AG04450 (cell line): ENCODE measurements around the gene GALNT11. TPM values are rescaled to one million over a fixed set of nuclear protein-coding genes. Genes with fewer than 3 reads are reported as not detected.

Experiments used
- CTCF ChIA-PET: fragments of 300-600, 350-600 bp; formaldehyde crosslinking; extraction: SDS; loops from one replicate; lab custom pipeline; 2022; ENCODE audit warnings: antibody characterized with exemption, inconsistent platforms; lab: Charles Lee
- POLR2A ChIA-PET: fragments of 350-600 bp; formaldehyde crosslinking; extraction: SDS; loops from one replicate; lab custom pipeline; 2021; ENCODE audit warnings: antibody characterized with exemption, inconsistent platforms; lab: Yijun Ruan, JAX
- DNase-seq: peaks from one replicate; pipeline ENCODE4 v3.0.0-alpha.2; 2011; ENCODE audit warnings: low read depth, low spot score
- H3K27ac ChIP-seq: one replicate; pipeline ENCODE4 v1.5.1; 2012; ENCODE audit warnings: low read depth, low read length, control low read depth
- H3K27me3 ChIP-seq: one replicate; pipeline ENCODE4 v1.6.0; 2012; ENCODE audit warnings: low read length; ENCODE audit not compliant: control insufficient read depth, insufficient read depth
- H3K4me3 ChIP-seq: 2 replicates; pipeline ENCODE4 v1.5.1; 2011; ENCODE audit warnings: mild to moderate bottlenecking, low read depth, low read length, control low read depth
- H3K9me3 ChIP-seq: 2 replicates; pipeline ENCODE4 v1.5.1; 2012; ENCODE audit warnings: low read length; ENCODE audit not compliant: control insufficient read depth, insufficient read depth
- CTCF ChIP-seq: IDR thresholded peaks from 2 replicates; pipeline ENCODE4 v1.5.1; 2011; ENCODE audit warnings: low read depth, low read length, control low read depth, inconsistent platforms
- polyA plus RNA-seq: library from polyadenylated mRNA; depleted of rRNA; stranded (reverse); fragments of >200 nt; gene quantifications from 2 replicates; pipeline ENCODE4 v1.2.3, GENCODE V29; 2011

GALNT11 gene
- polyA plus RNA-seq, 1 experiment = 37.6 TPM

GRCh38 chr7:152120210-152120609 is 94.7 kb downstream of the GALNT11 start:
- CTCF ChIA-PET = no interaction called here
- TF ChIP-seq CTCF = no peak
- POLR2A ChIA-PET = no interaction called here
- no peaks in the 10 kb centered on the region for H3K27me3 ChIP-seq
- DNase-seq = no peak
- H3K9me3 ChIP-seq = 0 out of 2 replicates have a peak, but pooled peaks cover 3% of the 10 kb centered on the region
- H3K4me3 ChIP-seq = no peak overlapping the region
- no peak overlapping the region for H3K27ac ChIP-seq

- H3K4me3 ChIP-seq = no peak overlapping the region
- H3K9me3 ChIP-seq = 0 out of 2 replicates have a peak, but pooled peaks cover 3% of the 10 kb centered on the region
- ChIA-PET CTCF (no interaction called here), POLR2A (no interaction called here)
- H3K27ac ChIP-seq = no peak overlapping the region
- DNase-seq = no peak
- no peaks in the 10 kb centered on the region for H3K27me3 ChIP-seq
- TF ChIP-seq CTCF = no peak
Observed at GRCh38 chr7:152120776-152121175, 95.3 kb downstream of the GALNT11 start.

DNA sequence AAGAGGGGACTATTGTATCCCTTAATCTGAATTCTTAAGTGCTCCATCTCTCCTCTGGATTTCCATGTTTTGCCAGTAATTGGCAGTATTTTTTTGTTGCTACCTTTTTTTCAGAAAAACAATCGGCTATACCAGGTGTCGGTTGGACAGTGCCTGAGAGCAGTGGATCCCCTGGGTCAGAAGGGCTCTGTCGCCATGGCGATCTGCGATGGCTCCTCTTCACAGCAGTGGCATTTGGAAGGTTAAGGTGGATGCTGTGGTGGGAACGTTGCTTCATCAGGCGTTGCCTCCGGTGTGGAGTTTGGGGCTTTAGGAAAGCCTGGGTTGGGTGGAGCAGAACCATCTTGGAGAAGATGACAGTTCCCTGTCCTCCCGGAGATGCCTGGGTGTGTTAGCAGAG is 96.0 kb downstream of the GALNT11 start:
- POLR2A ChIA-PET = no interaction called here
- no peak overlapping the region for H3K4me3 ChIP-seq
- 0 out of 2 replicates have a peak, but pooled peaks cover 3% of the 10 kb centered on the region for H3K9me3 ChIP-seq
- no peak for TF ChIP-seq CTCF
- no peak for DNase-seq
- H3K27ac ChIP-seq = no peak overlapping the region
- CTCF ChIA-PET = no interaction called here
- H3K27me3 ChIP-seq = no peaks in the 10 kb centered on the region

- H3K9me3 ChIP-seq = peaks cover 8% of the 10 kb centered on the region; the same call in 1 of the 2 replicates
- no peak for TF ChIP-seq CTCF
- ChIA-PET POLR2A (no interaction called here), CTCF (no interaction called here)
- H3K27me3 ChIP-seq = no peaks in the 10 kb centered on the region
- no peak overlapping the region for H3K4me3 ChIP-seq
- no peak for DNase-seq
- H3K27ac ChIP-seq = no peak overlapping the region
Observed at GRCh38 chr7:152122540-152122939, 97.1 kb downstream of the GALNT11 start.

DNA sequence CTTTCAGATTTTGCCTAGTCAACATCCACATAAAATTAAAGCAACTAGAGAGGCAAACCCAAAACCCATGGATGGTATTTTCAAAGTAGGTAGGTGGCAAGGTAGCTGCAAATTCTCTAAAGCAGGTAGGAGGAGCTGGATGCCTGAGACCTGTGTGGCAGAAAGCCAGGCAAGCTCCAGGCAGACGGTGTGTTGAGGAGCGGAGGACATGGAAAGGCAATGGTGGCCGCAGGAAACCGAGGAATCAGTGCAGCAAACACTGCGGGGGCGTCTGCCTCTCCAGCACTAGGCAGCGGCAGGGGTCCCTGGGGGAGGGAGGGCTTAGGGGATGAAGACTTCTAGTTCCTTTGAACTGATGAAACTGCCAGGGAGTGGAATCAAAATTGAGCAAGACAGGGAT is 101.3 kb downstream of the GALNT11 start:
- TF ChIP-seq CTCF = no peak
- H3K27me3 ChIP-seq = no peaks in the 10 kb centered on the region
- no peak overlapping the region for H3K27ac ChIP-seq
- peaks cover 25% of the 10 kb centered on the region; the same call in 1 of the 2 replicates for H3K9me3 ChIP-seq
- DNase-seq = no peak
- no peak overlapping the region for H3K4me3 ChIP-seq
- CTCF ChIA-PET = interaction anchor here (1.0 kb wide), 1 partner anchor 20 kb away, joined by 4 read pairs; no protein-coding TSS in a partner anchor
- POLR2A ChIA-PET = no interaction called here
